HepG2 (cell line): ENCODE results near the gene NT5C2. TPM values are rescaled to one million over a fixed set of nuclear protein-coding genes. Genes with fewer than 3 reads are reported as not detected.

Experiments used
- ATAC-seq: fragments of 200-7000 bp; cut with Tn5 transposase; 3 replicates; pipeline ENCODE4 v1.9.1; 2020; ENCODE audit warnings: mild to moderate bottlenecking, moderate library complexity
- BruUV-seq: library from RNA; stranded (reverse); fragments of 400-500 nt; replicated peaks from 2 replicates; lab custom pipeline; 2021; lab: Mats Ljungman, UMichigan
- CTCF ChIA-PET: fragments of 300-600 bp; formaldehyde crosslinking; extraction: SDS; loops from one replicate; lab custom pipeline; 2021; ENCODE audit warnings: low total read pairs, inconsistent platforms, low intra/inter-chr PET ratio; lab: Yijun Ruan, JAX
- POLR2A ChIA-PET: fragments of 350-600 bp; sonication (Branson Sonifier 250); formaldehyde crosslinking; loops from one replicate; lab custom pipeline; 2020; ENCODE audit warnings: antibody characterized with exemption, inconsistent platforms; lab: Yijun Ruan, JAX
- DNase-seq: peaks from one replicate; pipeline ENCODE4 v3.0.0-alpha.2; 2015; ENCODE audit warnings: low spot score
- FAIRE-seq: peaks from 3 replicates; lab custom pipeline; 2011; peaks lifted over from hg19 to GRCh38; lab: Jason Lieb, UNC
- H2AFZ ChIP-seq: one replicate; pipeline ENCODE4 v1.6.1; 2011; ENCODE audit warnings: low read length, inconsistent platforms
- H3K27ac ChIP-seq: fragments of 300-600 bp; 3 replicates; pipeline ENCODE4 v1.8.0; 2011; ENCODE audit warnings: mixed run types, mild to moderate bottlenecking, mixed read lengths, low read length, inconsistent platforms; ENCODE audit not compliant: insufficient read depth; ENCODE audit errors: extremely low read length
- H3K27me3 ChIP-seq, 2 experiments: fragments of 200-600 bp in 1 of 2; 2 replicates in 1 of 2; 3 replicates in 1 of 2; pipeline versions ENCODE4 v1.6.0 to v1.8.0; 2011; ENCODE audit warnings: low read length in 2 of 2, mild to moderate bottlenecking in 2 of 2, moderate library complexity in 2 of 2, inconsistent platforms in 1 of 2; ENCODE audit not compliant: insufficient read depth in 2 of 2, control insufficient read depth in 1 of 2
- H3K36me3 ChIP-seq, 2 experiments: fragments of 200-600 bp in 1 of 2; replicated peaks in 1 of 2; 2 replicates in 1 of 2; 3 replicates in 1 of 2; pipeline versions ENCODE4 v1.5.1 to v1.8.0; 2011; ENCODE audit warnings: low read length in 2 of 2, inconsistent platforms in 1 of 2; ENCODE audit not compliant: insufficient read depth in 2 of 2, control insufficient read depth in 1 of 2
- H3K4me1 ChIP-seq: 2 replicates; pipeline ENCODE4 v1.5.1; 2012; ENCODE audit warnings: low read length, inconsistent platforms; ENCODE audit not compliant: insufficient read depth
- H3K4me2 ChIP-seq: 2 replicates; pipeline ENCODE4 v1.6.0; 2011; ENCODE audit warnings: low read depth, low read length, inconsistent platforms
- H3K4me3 ChIP-seq, 3 experiments: fragments of 200-600 bp in 1 of 3; sonication (generic), shearing (Covaris generic) in 1 of 3; replicated peaks in 1 of 3; 2 replicates each; pipeline ENCODE4 v1.5.1; 2011 to 2016; ENCODE audit warnings: low read length in 3 of 3, inconsistent platforms in 2 of 3, low read depth in 2 of 3, mild to moderate bottlenecking in 2 of 3, control low read depth in 1 of 3, mixed read lengths in 1 of 3; ENCODE audit not compliant: insufficient read depth in 1 of 3
- H3K79me2 ChIP-seq: one replicate; pipeline ENCODE4 v1.6.1; 2011; ENCODE audit warnings: low read length, inconsistent platforms; ENCODE audit not compliant: insufficient read depth
- H3K9ac ChIP-seq: 2 replicates; pipeline ENCODE4 v1.6.0; 2011; ENCODE audit warnings: mild to moderate bottlenecking, low read depth, low read length, inconsistent platforms; ENCODE audit not compliant: insufficient read depth
- H3K9me3 ChIP-seq: 2 replicates; pipeline ENCODE4 v1.5.1; 2012; ENCODE audit warnings: mild to moderate bottlenecking, low read length
- H4K20me1 ChIP-seq: 2 replicates; pipeline ENCODE4 v1.6.0; 2011; ENCODE audit warnings: inconsistent platforms, mild to moderate bottlenecking, low read length, moderate library complexity; ENCODE audit not compliant: insufficient read depth
- STAG1 ChIP-seq: sonication (generic); formaldehyde crosslinking; IDR thresholded peaks from 2 replicates; pipeline ENCODE4 v1.4.0; 2020; ENCODE audit warnings: missing genetic modification reagents
- THYN1 ChIP-seq: sonication (generic); formaldehyde crosslinking; IDR thresholded peaks from 2 replicates; pipeline ENCODE4 v1.8.1; 2023; ENCODE audit warnings: low read depth, mild to moderate bottlenecking, moderate library complexity, missing genetic modification reagents, borderline replicate concordance
- ZEB1 ChIP-seq: IDR thresholded peaks from 2 replicates; pipeline ENCODE4 v1.6.1; 2012; ENCODE audit warnings: mild to moderate bottlenecking, low read depth, inconsistent platforms; ENCODE audit not compliant: insufficient replicate concordance
- ZNF10 ChIP-seq: sonication (generic); formaldehyde crosslinking; IDR thresholded peaks from 2 replicates; pipeline ENCODE4 v1.4.0; 2020; ENCODE audit warnings: mild to moderate bottlenecking, low read depth, missing genetic modification reagents, borderline replicate concordance
- ZNF235 ChIP-seq: sonication (generic); formaldehyde crosslinking; IDR thresholded peaks from 2 replicates; pipeline ENCODE4 v1.8.1; 2023; ENCODE audit warnings: mild to moderate bottlenecking, missing genetic modification reagents, borderline replicate concordance
- WGBS: methylation state at CpG from one replicate; pipeline ENCODE4 v1.1.6; 2017; ENCODE audit warnings: low lambda C conversion rate; 5-methylcytosine and 5-hydroxymethylcytosine counted together
- in situ Hi-C: cut with HindIII; loops from 2 replicates; pipeline ENCODE4 v1.10.0; 2017; ENCODE audit warnings: low pct_unique_long_range_greater_than_20kb; ENCODE audit not compliant: extremely low pct_ligation_motif_present
- intact Hi-C: fragments of 100-400 bp; cut with micrococcal nuclease; formaldehyde crosslinking; loops from one replicate; pipeline ENCODE4 v1.10.0; 2022; ENCODE audit not compliant: unreplicated experiment
- polyA plus RNA-seq, 8 experiments: library from polyadenylated mRNA; depleted of rRNA in 3 of 8; stranded (reverse) in 7 of 8; unstranded in 1 of 8; fragments of >200 nt; fragmentation: Illumina TruSeq in 4 of 8; extraction: Trizol in 4 of 8; gene quantifications; 2 replicates each; pipeline versions ENCODE4 v1.2.1 to v1.2.3, GENCODE V29; 2011 to 2016; ENCODE audit warnings: low read depth in 4 of 8, missing spikeins in 1 of 8, mixed read lengths in 1 of 8; ENCODE audit not compliant: insufficient read depth in 1 of 8
- total RNA-seq, 5 experiments: library from RNA; depleted of rRNA; stranded (reverse); fragments of >200 nt; fragmentation: Illumina TruSeq; extraction: Trizol; gene quantifications; 2 replicates each; pipeline ENCODE4 v1.2.3, GENCODE V29; 2016; ENCODE audit warnings: low read depth in 1 of 5
- TF ChIP-seq, protein P1 (sequence below): sonication (generic); formaldehyde crosslinking; IDR thresholded peaks from 2 replicates; pipeline ENCODE4 v1.5.0; 2020; ENCODE audit warnings: mild to moderate bottlenecking, missing genetic modification reagents, moderate library complexity
- TF ChIP-seq, protein P2 (sequence below): sonication (generic); formaldehyde crosslinking; IDR thresholded peaks from 2 replicates; pipeline ENCODE4 v1.5.1; 2020; ENCODE audit warnings: mild to moderate bottlenecking, missing genetic modification reagents, moderate library complexity
- TF ChIP-seq, protein P3 (sequence below): sonication (generic); formaldehyde crosslinking; IDR thresholded peaks from 2 replicates; pipeline ENCODE4 v1.4.0; 2020; ENCODE audit warnings: missing genetic modification reagents, borderline replicate concordance

The NT5C2 gene
- total and polyA plus RNA-seq, 2 of the 13 experiments (the other 11 are each of a cell fraction or from before 2014, with no cell fraction given), result 40.6 to 55.2 TPM

DNA sequence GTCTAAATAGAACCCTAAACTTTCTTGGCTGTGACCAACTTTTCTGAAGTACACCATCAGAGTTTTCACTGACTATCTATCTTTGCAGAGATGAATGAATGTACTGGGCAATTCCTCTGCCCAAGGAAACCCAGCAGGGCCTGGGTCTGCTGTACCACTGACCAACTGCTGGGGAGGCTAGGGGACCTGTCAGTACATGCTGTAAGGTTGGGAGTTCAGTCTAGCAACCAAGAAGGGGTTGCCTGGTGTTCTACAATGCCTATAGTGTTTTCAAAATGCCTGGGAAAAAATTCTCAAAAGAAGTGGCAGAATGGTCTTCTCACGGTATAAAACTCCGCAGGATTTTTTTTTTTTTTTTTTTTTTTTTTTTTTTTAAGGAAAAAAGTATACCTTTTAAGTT, 106.3 kb downstream of the NT5C2 start:
- Histone ChIP-seq H3K79me2 (no peaks in the 10 kb centered on the region), H3K4me2 (no peak overlapping the region), H3K9ac (no peak overlapping the region), H3K36me3 (peaks cover 15 to 44% of the 10 kb centered on the region in 2 experiments), H3K27me3 (no peaks in the 10 kb centered on the region), H3K27ac (no peak overlapping the region), H3K4me1 (peaks cover 50% of the 10 kb centered on the region), H4K20me1 (no peaks in the 10 kb centered on the region), H3K9me3 (no peaks in the 10 kb centered on the region), H2AFZ (no peak overlapping the region), H3K4me3 (no peak overlapping the region)
- intact Hi-C loops, result no loop called here
- DNase-seq (no peak), ATAC-seq (no peak), FAIRE-seq (no peak)
- in situ Hi-C loops, result loop anchor here (10.0 kb wide), 1 partner anchor 158 kb away; the partner anchor contains the start of gene RPEL1
- TF ChIP-seq THYN1 (CRISPR knock-in tag) (no peak), ZNF235 (CRISPR knock-in tag) (no peak), ZNF10 (no peak), ZEB1 (no peak), STAG1 (CRISPR knock-in tag) (peak; percentile 29)
- TF ChIP-seq, protein P1, sequence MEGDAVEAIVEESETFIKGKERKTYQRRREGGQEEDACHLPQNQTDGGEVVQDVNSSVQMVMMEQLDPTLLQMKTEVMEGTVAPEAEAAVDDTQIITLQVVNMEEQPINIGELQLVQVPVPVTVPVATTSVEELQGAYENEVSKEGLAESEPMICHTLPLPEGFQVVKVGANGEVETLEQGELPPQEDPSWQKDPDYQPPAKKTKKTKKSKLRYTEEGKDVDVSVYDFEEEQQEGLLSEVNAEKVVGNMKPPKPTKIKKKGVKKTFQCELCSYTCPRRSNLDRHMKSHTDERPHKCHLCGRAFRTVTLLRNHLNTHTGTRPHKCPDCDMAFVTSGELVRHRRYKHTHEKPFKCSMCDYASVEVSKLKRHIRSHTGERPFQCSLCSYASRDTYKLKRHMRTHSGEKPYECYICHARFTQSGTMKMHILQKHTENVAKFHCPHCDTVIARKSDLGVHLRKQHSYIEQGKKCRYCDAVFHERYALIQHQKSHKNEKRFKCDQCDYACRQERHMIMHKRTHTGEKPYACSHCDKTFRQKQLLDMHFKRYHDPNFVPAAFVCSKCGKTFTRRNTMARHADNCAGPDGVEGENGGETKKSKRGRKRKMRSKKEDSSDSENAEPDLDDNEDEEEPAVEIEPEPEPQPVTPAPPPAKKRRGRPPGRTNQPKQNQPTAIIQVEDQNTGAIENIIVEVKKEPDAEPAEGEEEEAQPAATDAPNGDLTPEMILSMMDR (CRISPR knock-in tag), result peak; percentile 16; the same call in 1 of the 2 replicates
- TF ChIP-seq, protein P2, sequence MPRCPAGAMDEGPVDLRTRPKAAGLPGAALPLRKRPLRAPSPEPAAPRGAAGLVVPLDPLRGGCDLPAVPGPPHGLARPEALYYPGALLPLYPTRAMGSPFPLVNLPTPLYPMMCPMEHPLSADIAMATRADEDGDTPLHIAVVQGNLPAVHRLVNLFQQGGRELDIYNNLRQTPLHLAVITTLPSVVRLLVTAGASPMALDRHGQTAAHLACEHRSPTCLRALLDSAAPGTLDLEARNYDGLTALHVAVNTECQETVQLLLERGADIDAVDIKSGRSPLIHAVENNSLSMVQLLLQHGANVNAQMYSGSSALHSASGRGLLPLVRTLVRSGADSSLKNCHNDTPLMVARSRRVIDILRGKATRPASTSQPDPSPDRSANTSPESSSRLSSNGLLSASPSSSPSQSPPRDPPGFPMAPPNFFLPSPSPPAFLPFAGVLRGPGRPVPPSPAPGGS, result no peak
- TF ChIP-seq, protein P3, sequence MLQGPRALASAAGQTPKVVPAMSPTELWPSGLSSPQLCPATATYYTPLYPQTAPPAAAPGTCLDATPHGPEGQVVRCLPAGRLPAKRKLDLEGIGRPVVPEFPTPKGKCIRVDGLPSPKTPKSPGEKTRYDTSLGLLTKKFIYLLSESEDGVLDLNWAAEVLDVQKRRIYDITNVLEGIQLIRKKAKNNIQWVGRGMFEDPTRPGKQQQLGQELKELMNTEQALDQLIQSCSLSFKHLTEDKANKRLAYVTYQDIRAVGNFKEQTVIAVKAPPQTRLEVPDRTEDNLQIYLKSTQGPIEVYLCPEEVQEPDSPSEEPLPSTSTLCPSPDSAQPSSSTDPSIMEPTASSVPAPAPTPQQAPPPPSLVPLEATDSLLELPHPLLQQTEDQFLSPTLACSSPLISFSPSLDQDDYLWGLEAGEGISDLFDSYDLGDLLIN (CRISPR knock-in tag), result no peak
- CTCF ChIA-PET, result no interaction called here
- 97% methylated on average over 2 of the region's 2 CpGs for WGBS
- POLR2A ChIA-PET, result no interaction called here
- BruUV-seq, result no TSS peak
